Panc1 (cell line): ENCODE measurements around the gene IGFL3. TPM values are rescaled to one million over a fixed set of nuclear protein-coding genes. Genes with fewer than 3 reads are reported as not detected.

Experiments used
- ATAC-seq: fragments of 200-7000 bp; cut with Tn5 transposase; 2 replicates; pipeline ENCODE4 v1.9.1; 2020; ENCODE audit warnings: mild to moderate bottlenecking, moderate library complexity
- BruUV-seq: library from RNA; stranded (reverse); fragments of 400-500 nt; replicated peaks from 2 replicates; lab custom pipeline; 2021; lab: Mats Ljungman, UMichigan
- CTCF ChIA-PET: fragments of 300-600 bp; sonication (Branson Sonifier 250); formaldehyde crosslinking; loops from one replicate; lab custom pipeline; 2022; ENCODE audit warnings: antibody characterized with exemption; lab: Charles Lee
- POLR2A ChIA-PET: fragments of 300-600 bp; sonication (Branson Sonifier 250); formaldehyde crosslinking; loops from one replicate; lab custom pipeline; 2022; ENCODE audit warnings: antibody characterized with exemption; lab: Charles Lee
- DNase-seq: peaks from one replicate; pipeline ENCODE4 v3.0.0-alpha.2; 2010; ENCODE audit warnings: low read depth, low spot score
- H3K27ac ChIP-seq: 2 replicates; pipeline ENCODE4 v1.5.1; 2011; ENCODE audit warnings: mild to moderate bottlenecking, low read length, inconsistent platforms
- H3K27me3 ChIP-seq: fragments of 200-500 bp; sonication (Bioruptor generic); 2 replicates; pipeline ENCODE4 v1.6.0; 2014; ENCODE audit warnings: low read length, inconsistent platforms; ENCODE audit not compliant: control insufficient read depth, insufficient read depth
- H3K36me3 ChIP-seq: fragments of 200-500 bp; sonication (Bioruptor generic); 2 replicates; pipeline ENCODE4 v1.5.1; 2014; ENCODE audit warnings: inconsistent platforms, mild to moderate bottlenecking, low read length, moderate library complexity; ENCODE audit not compliant: control insufficient read depth, insufficient read depth
- H3K4me1 ChIP-seq: 2 replicates; pipeline ENCODE4 v1.5.1; 2011; ENCODE audit warnings: inconsistent platforms, mild to moderate bottlenecking, low read length, moderate library complexity; ENCODE audit not compliant: control insufficient read depth, insufficient read depth
- H3K4me3 ChIP-seq, 2 experiments: 2 replicates each; pipeline ENCODE4 v1.5.1; 2011 to 2012; ENCODE audit warnings: low read depth in 2 of 2, low read length in 2 of 2, mild to moderate bottlenecking in 2 of 2, inconsistent platforms in 1 of 2, moderate library complexity in 1 of 2
- H3K9me3 ChIP-seq: fragments of 200-500 bp; sonication (Bioruptor generic); 2 replicates; pipeline ENCODE4 v1.5.1; 2014; ENCODE audit warnings: low read depth, mild to moderate bottlenecking, inconsistent platforms, low read length, moderate library complexity; ENCODE audit not compliant: control insufficient read depth, insufficient read depth
- CTCF ChIP-seq: fragments of 450-650 bp; IDR thresholded peaks from 2 replicates; pipeline ENCODE4 v1.5.1; 2017; ENCODE audit warnings: mild to moderate bottlenecking
- POLR2AphosphoS5 ChIP-seq: IDR thresholded peaks from 2 replicates; pipeline ENCODE4 v1.6.1; 2012; ENCODE audit warnings: mild to moderate bottlenecking, low read depth, low read length, moderate library complexity
- REST ChIP-seq, 2 experiments: IDR thresholded peaks; 2 replicates each; pipeline ENCODE4 v1.6.1; 2011 to 2012; ENCODE audit warnings: low read depth in 2 of 2, control low read depth in 1 of 2, low read length in 1 of 2, mild to moderate bottlenecking in 1 of 2, moderate library complexity in 1 of 2; ENCODE audit not compliant: insufficient read depth in 1 of 2
- SIN3A ChIP-seq: IDR thresholded peaks from 2 replicates; pipeline ENCODE4 v1.6.1; 2012; ENCODE audit warnings: low read depth, mild to moderate bottlenecking, low read length, moderate library complexity, borderline replicate concordance; ENCODE audit not compliant: insufficient read depth
- TCF7L2 ChIP-seq: IDR thresholded peaks from 2 replicates; pipeline ENCODE4 v1.6.1; 2011; ENCODE audit warnings: mild to moderate bottlenecking, low read depth, low read length, inconsistent platforms
- in situ Hi-C: cut with HindIII; loops from 2 replicates; pipeline ENCODE4 v1.10.0; 2016; ENCODE audit warnings: low sequenced_read_pairs, low pct_unique_long_range_greater_than_20kb
- intact Hi-C: fragments of 100-400 bp; cut with micrococcal nuclease; formaldehyde crosslinking; loops from one replicate; pipeline ENCODE4 v1.10.0; 2022; ENCODE audit not compliant: unreplicated experiment
- total RNA-seq: library from RNA; stranded (reverse); gene quantifications from one replicate; pipeline ENCODE4 v1.2.1, GENCODE V29; 2021; ENCODE audit not compliant: unreplicated experiment

The IGFL3 gene
- total RNA-seq, 1 experiment from 2014 or later: not detected

- H3K4me1 ChIP-seq: no peaks in the 10 kb centered on the region; the same call in 1 of the 2 replicates
- ATAC-seq: no peak
- no peak overlapping the region for H3K27ac ChIP-seq
- TF ChIP-seq REST (IDR thresholded peaks at IDR 0.05; ENCODE audit: insufficient read depth in 1 of 2, low read depth in 2 of 2, low read length in 1 of 2): no peak
- no peak for TF ChIP-seq SIN3A
- no peak for TF ChIP-seq POLR2AphosphoS5
- TF ChIP-seq CTCF: no peak
- no peak for TF ChIP-seq TCF7L2
- DNase-seq: no peak
- H3K4me3 ChIP-seq: no peak overlapping the region
- intact Hi-C loops (no loop called here), in situ Hi-C loops (no loop called here)
- H3K36me3 ChIP-seq: no peaks in the 10 kb centered on the region
- H3K27me3 ChIP-seq: peaks cover 4% of the 10 kb centered on the region
- no TSS peak for BruUV-seq
- POLR2A ChIA-PET: no interaction called here
- no peaks in the 10 kb centered on the region for H3K9me3 ChIP-seq
- CTCF ChIA-PET: no interaction called here
Observed at GRCh38 chr19:46112527-46112926, 12.0 kb downstream of the IGFL3 start.

- ATAC-seq: no peak
- Histone ChIP-seq H3K27me3 (peaks cover 4% of the 10 kb centered on the region), H3K4me3 (no peak overlapping the region), H3K36me3 (no peaks in the 10 kb centered on the region), H3K9me3 (no peaks in the 10 kb centered on the region), H3K27ac (no peak overlapping the region), H3K4me1 (no peaks in the 10 kb centered on the region; the same call in 1 of the 2 replicates)
- in situ Hi-C loops (no loop called here), intact Hi-C loops (no loop called here)
- ChIA-PET CTCF (no interaction called here), POLR2A (no interaction called here)
- BruUV-seq: no TSS peak
- no peak for DNase-seq
- no peak for TF ChIP-seq SIN3A
- TF ChIP-seq TCF7L2: no peak
- no peak for TF ChIP-seq POLR2AphosphoS5
- no peak for TF ChIP-seq CTCF
- no peak for TF ChIP-seq REST (IDR thresholded peaks at IDR 0.05; ENCODE audit: insufficient read depth in 1 of 2, low read depth in 2 of 2, low read length in 1 of 2)
Observed at GRCh38 chr19:46111376-46111775, 13.1 kb downstream of the IGFL3 start.
